HG02943 (cell line): ENCODE measurements around the gene DNM3.

Source experiments
- ATAC-seq: cut with Tn5 transposase; IDR thresholded peaks from one replicate; pipeline ENCODE4 v1.9.1; 2021; ENCODE audit warnings: mild to moderate bottlenecking, low read depth, moderate library complexity; ENCODE audit not compliant: unreplicated experiment

Gene DNM3

GRCh38 chr1:172255223-172255560 lies 413.9 kb downstream of the DNM3 start:
- no peak for ATAC-seq

- ATAC-seq: no peak
These were observed 424.6 kb downstream of the DNM3 start for GRCh38 chr1:172265905-172266304.

GRCh38 chr1:172266528-172267174 lies 425.4 kb downstream of the DNM3 start:
- ATAC-seq: no peak

GRCh38 chr1:172268237-172268636 lies 426.9 kb downstream of the DNM3 start:
- no peak for ATAC-seq

GRCh38 chr1:172269084-172269483 lies 427.8 kb downstream of the DNM3 start:
- no peak for ATAC-seq

GRCh38 chr1:172269644-172270043 lies 428.3 kb downstream of the DNM3 start:
- ATAC-seq: no peak

- no peak for ATAC-seq
These were observed 429.3 kb downstream of the DNM3 start for GRCh38 chr1:172270605-172271004.

GRCh38 chr1:172272087-172272486 lies 430.8 kb downstream of the DNM3 start:
- ATAC-seq: no peak

- ATAC-seq: no peak
These were observed 432.5 kb downstream of the DNM3 start for GRCh38 chr1:172273647-172274396.

- no peak for ATAC-seq
These were observed 434.2 kb downstream of the DNM3 start for GRCh38 chr1:172275478-172275877.

GRCh38 chr1:172276120-172276818 lies 435.0 kb downstream of the DNM3 start:
- no peak for ATAC-seq

- ATAC-seq: no peak
These were observed 436.0 kb downstream of the DNM3 start for GRCh38 chr1:172277275-172277674.

- ATAC-seq: no peak
These were observed 436.7 kb downstream of the DNM3 start for GRCh38 chr1:172277989-172278388.

- ATAC-seq: no peak
These were observed 437.2 kb downstream of the DNM3 start for GRCh38 chr1:172278478-172278877.

GRCh38 chr1:172279939-172280636 lies 438.8 kb downstream of the DNM3 start:
- no peak for ATAC-seq

GRCh38 chr1:172283766-172284165 lies 442.5 kb downstream of the DNM3 start:
- no peak for ATAC-seq

GRCh38 chr1:172286629-172287076 lies 445.4 kb downstream of the DNM3 start:
- no peak for ATAC-seq

- ATAC-seq: no peak
These were observed 445.9 kb downstream of the DNM3 start for GRCh38 chr1:172287208-172287607.

GRCh38 chr1:172288581-172288980 lies 447.3 kb downstream of the DNM3 start:
- no peak for ATAC-seq

GRCh38 chr1:172289448-172289847 lies 448.1 kb downstream of the DNM3 start:
- ATAC-seq: no peak

GRCh38 chr1:172292840-172293239 lies 451.5 kb downstream of the DNM3 start:
- ATAC-seq: no peak
